Natural killer cell (primary cell): Measurements from ENCODE around the gene IGF2R. TPM values are rescaled to one million over a fixed set of nuclear protein-coding genes. Genes with fewer than 3 reads are reported as not detected.

ENCODE experiments used
- ATAC-seq, 3 donors: fragments of 150-1000 bp in 2 of 3; fragments of 200-7000 bp in 1 of 3; cut with Tn5 transposase; 1 replicate in 1 of 3; 2 replicates in 2 of 3; pipeline ENCODE4 v1.10.0; 2021; ENCODE audit warnings: mild to moderate bottlenecking in 2 of 3, moderate library complexity in 2 of 3
- DNase-seq, 2 donors: peaks; one replicate each; pipeline versions ENCODE4 v3.0.0 to v3.0.0-alpha.2; 2013 to 2021; ENCODE audit warnings: mixed read lengths in 1 of 2
- H3K27ac ChIP-seq: one replicate; pipeline ENCODE4 v1.5.1; 2013; ENCODE audit warnings: mild to moderate bottlenecking, low read length
- H3K27me3 ChIP-seq: one replicate; pipeline ENCODE4 v1.6.1; 2013; ENCODE audit warnings: low read length; ENCODE audit not compliant: control insufficient read depth, insufficient read depth
- H3K36me3 ChIP-seq: one replicate; pipeline ENCODE4 v1.6.1; 2013; ENCODE audit warnings: low read length; ENCODE audit not compliant: control insufficient read depth, insufficient read depth
- H3K4me1 ChIP-seq: one replicate; pipeline ENCODE4 v1.6.1; 2013; ENCODE audit warnings: low read length; ENCODE audit not compliant: control insufficient read depth, insufficient read depth
- H3K4me3 ChIP-seq: one replicate; pipeline ENCODE4 v1.5.1; 2013; ENCODE audit warnings: low read length
- H3K9me3 ChIP-seq: one replicate; pipeline ENCODE4 v1.6.1; 2013; ENCODE audit warnings: low read length; ENCODE audit not compliant: control insufficient read depth, insufficient read depth
- H3K27ac Mint-ChIP-seq, 2 donors: one replicate each; pipeline ENCODE4 v1.8.0; 2022; ENCODE audit warnings: mild to moderate bottlenecking in 2 of 2, mixed read lengths in 2 of 2, moderate library complexity in 1 of 2
- H3K27me3 Mint-ChIP-seq, 2 donors: one replicate each; pipeline ENCODE4 v1.8.0; 2022; ENCODE audit warnings: low read depth in 2 of 2, mixed read lengths in 2 of 2
- H3K36me3 Mint-ChIP-seq: one replicate; pipeline ENCODE4 v1.8.0; 2022; ENCODE audit warnings: mixed read lengths
- H3K4me1 Mint-ChIP-seq, 2 donors: one replicate each; pipeline ENCODE4 v1.8.0; 2022; ENCODE audit warnings: mixed read lengths in 2 of 2
- H3K4me3 Mint-ChIP-seq: one replicate; pipeline ENCODE4 v1.8.0; 2022; ENCODE audit warnings: mild to moderate bottlenecking, moderate library complexity, mixed read lengths
- H3K9me3 Mint-ChIP-seq, 2 donors: one replicate each; pipeline ENCODE4 v1.8.0; 2022; ENCODE audit warnings: mixed read lengths in 2 of 2
- CTCF ChIP-seq: fragments of 200-600 bp; IDR thresholded peaks from one replicate; pipeline ENCODE4 v1.8.0; 2022; ENCODE audit warnings: antibody characterized with exemption
- WGBS: methylation state at CpG from one replicate; pipeline ENCODE4 v1.1.7; 2013; ENCODE audit warnings: missing lambda C conversion rate; ENCODE audit not compliant: insufficient coverage; 5-methylcytosine and 5-hydroxymethylcytosine counted together
- intact Hi-C: fragments of 100-400 bp; cut with micrococcal nuclease; formaldehyde crosslinking; loops from one replicate; pipeline ENCODE4 v1.14.2; 2022
- total RNA-seq, 4 donors: library from RNA; stranded (reverse); fragments of 120-200 nt in 1 of 4; gene quantifications; one replicate each; pipeline versions ENCODE4 v1.2.3 to v1.2.4, GENCODE V29; 2013 to 2022

IGF2R gene
- total RNA-seq, 3 donors from 2014 or later (not counting 1 experiment from before 2014, with no cell fraction given), result 208 to 282 (median 253) TPM

GRCh38 chr6:160028487-160029275 lies 59.8 kb downstream of the IGF2R start:
- Histone ChIP-seq H3K27ac (peak overlapping the region; percentile 30), H3K4me3 (no peak overlapping the region), H3K36me3 (peaks cover 70% of the 10 kb centered on the region), H3K27me3 (no peaks in the 10 kb centered on the region), H3K9me3 (no peaks in the 10 kb centered on the region), H3K4me1 (peaks cover 10% of the 10 kb centered on the region)
- DNase-seq (peak; percentile 44 to 61), ATAC-seq (peak; percentile 79 to 93 (median 92))
- intact Hi-C loops, result loop anchor here (2.0 kb wide), 1 partner anchor 50 kb away; no protein-coding TSS in a partner anchor
- Mint-ChIP-seq H3K4me1 (peaks cover 29 to 31% of the 10 kb centered on the region in 2 donors), H3K36me3 (peaks cover 18% of the 10 kb centered on the region), H3K27me3 (no peaks in the 10 kb centered on the region), H3K4me3 (no peak overlapping the region), H3K9me3 (no peaks in the 10 kb centered on the region), H3K27ac (peak overlapping the region; percentile 86 to 94)
- WGBS, result 76% methylated on average over 6 of the region's 8 CpGs
- TF ChIP-seq CTCF, result peak; percentile 13

GRCh38 chr6:160029525-160029924 lies 60.6 kb downstream of the IGF2R start:
- H3K4me3 Mint-ChIP-seq, result no peak overlapping the region
- no peak overlapping the region for H3K4me3 ChIP-seq
- DNase-seq, result no peak
- peaks cover 10% of the 10 kb centered on the region for H3K4me1 ChIP-seq
- ATAC-seq, result no peak
- H3K36me3 ChIP-seq, result peaks cover 73% of the 10 kb centered on the region
- no peak for TF ChIP-seq CTCF
- peak overlapping the region in 1 of 2 donors; percentile 13 for H3K27ac Mint-ChIP-seq
- no peaks in the 10 kb centered on the region for H3K9me3 Mint-ChIP-seq
- H3K4me1 Mint-ChIP-seq, result peaks cover 30 to 31% of the 10 kb centered on the region in 2 donors
- H3K27ac ChIP-seq, result no peak overlapping the region
- no peaks in the 10 kb centered on the region for H3K27me3 Mint-ChIP-seq
- 95% methylated on average over 11 of the region's 11 CpGs for WGBS
- peaks cover 27% of the 10 kb centered on the region for H3K36me3 Mint-ChIP-seq
- no peaks in the 10 kb centered on the region for H3K9me3 ChIP-seq
- H3K27me3 ChIP-seq, result no peaks in the 10 kb centered on the region
- intact Hi-C loops, result loop anchor here (2.0 kb wide), 1 partner anchor 51 kb away; no protein-coding TSS in a partner anchor

- Mint-ChIP-seq H3K4me1 (peaks cover 30 to 31% of the 10 kb centered on the region in 2 donors), H3K27me3 (no peaks in the 10 kb centered on the region), H3K27ac (peak overlapping the region; percentile 13 to 56), H3K4me3 (no peak overlapping the region), H3K36me3 (peaks cover 30% of the 10 kb centered on the region), H3K9me3 (no peaks in the 10 kb centered on the region)
- peaks cover 10% of the 10 kb centered on the region for H3K4me1 ChIP-seq
- no peak for TF ChIP-seq CTCF
- no peak for ATAC-seq
- H3K36me3 ChIP-seq, result peaks cover 78% of the 10 kb centered on the region
- WGBS, result 75% methylated on average over 3 of the region's 5 CpGs
- H3K9me3 ChIP-seq, result no peaks in the 10 kb centered on the region
- intact Hi-C loops, result no loop called here
- no peak overlapping the region for H3K27ac ChIP-seq
- no peaks in the 10 kb centered on the region for H3K27me3 ChIP-seq
- H3K4me3 ChIP-seq, result no peak overlapping the region
- DNase-seq, result no peak
Observed at GRCh38 chr6:160030103-160030502, 61.2 kb downstream of the IGF2R start.
